Smooth muscle cell (in vitro differentiated cells): ENCODE measurements around the gene RBBP6. TPM values are rescaled to one million over a fixed set of nuclear protein-coding genes. Genes with fewer than 3 reads are reported as not detected.

Experiments
- DNase-seq: peaks from one replicate; lab custom pipeline; 2025; ENCODE audit not compliant: unreplicated experiment; lab: John Stamatoyannopoulos, UW
- H2AFZ ChIP-seq: fragments of 200-600 bp; sonication (generic); 2 replicates; pipeline ENCODE4 v1.6.0; 2016; ENCODE audit warnings: antibody characterized with exemption, low read depth, mild to moderate bottlenecking
- H3F3A ChIP-seq: fragments of 200-600 bp; sonication (generic); 2 replicates; pipeline ENCODE4 v1.6.0; 2017; ENCODE audit warnings: antibody characterized with exemption, low read depth
- H3K27ac ChIP-seq: fragments of 200-600 bp; sonication (generic); 2 replicates; pipeline ENCODE4 v1.5.1; 2016; ENCODE audit warnings: low read depth, mild to moderate bottlenecking
- H3K27me3 ChIP-seq: fragments of 200-600 bp; sonication (generic); 2 replicates; pipeline ENCODE4 v1.6.1; 2016; ENCODE audit warnings: low read depth, mild to moderate bottlenecking
- H3K36me3 ChIP-seq: fragments of 200-600 bp; sonication (generic); 2 replicates; pipeline ENCODE4 v1.5.1; 2016; ENCODE audit warnings: low read depth
- H3K4me1 ChIP-seq: fragments of 200-600 bp; sonication (generic); 2 replicates; pipeline ENCODE4 v1.5.1; 2016; ENCODE audit warnings: low read depth
- H3K4me2 ChIP-seq: fragments of 200-600 bp; sonication (generic); 2 replicates; pipeline ENCODE4 v1.6.0; 2016; ENCODE audit warnings: mild to moderate bottlenecking
- H3K4me3 ChIP-seq: fragments of 200-600 bp; sonication (generic); 2 replicates; pipeline ENCODE4 v1.5.1; 2016; ENCODE audit warnings: mild to moderate bottlenecking
- H3K79me2 ChIP-seq: fragments of 200-600 bp; sonication (generic); 2 replicates; pipeline ENCODE4 v1.6.0; 2016; ENCODE audit warnings: low read depth, mild to moderate bottlenecking
- H3K9ac ChIP-seq: fragments of 200-600 bp; sonication (generic); 2 replicates; pipeline ENCODE4 v1.6.0; 2016; ENCODE audit warnings: low read depth
- H3K9me3 ChIP-seq: fragments of 200-600 bp; sonication (generic); replicated peaks from 2 replicates; pipeline ENCODE4 v1.5.1; 2016; ENCODE audit warnings: low read depth
- H4K20me1 ChIP-seq: fragments of 200-600 bp; sonication (generic); 2 replicates; pipeline ENCODE4 v1.6.0; 2016; ENCODE audit warnings: low read depth
- WGBS: methylation state at CpG from one replicate; pipeline ENCODE4 v1.1.7; 2016; ENCODE audit warnings: low lambda C conversion rate; 5-methylcytosine and 5-hydroxymethylcytosine counted together
- polyA plus RNA-seq: library from polyadenylated mRNA; unstranded; fragments of >200 nt; fragmentation: Nextera tagmentation; extraction: Ambion mirVana; gene quantifications from 2 replicates; pipeline ENCODE4 v1.2.1, GENCODE V29; 2016
- total RNA-seq: library from RNA; depleted of rRNA; stranded (reverse); fragments of >200 nt; gene quantifications from 2 replicates; pipeline ENCODE4 v1.2.3, GENCODE V29; 2014
- TF ChIP-seq, protein P1 (sequence below): fragments of 200-600 bp; sonication (generic); IDR thresholded peaks from 2 replicates; pipeline ENCODE4 v1.5.1; 2017; ENCODE audit warnings: borderline replicate concordance, mild to moderate bottlenecking, antibody characterized with exemption; ENCODE audit not compliant: insufficient read depth, poor library complexity, severe bottlenecking

Gene RBBP6
- total and polyA plus RNA-seq, 2 experiments from 2014 or later: 40.4 to 70.2 TPM

DNA sequence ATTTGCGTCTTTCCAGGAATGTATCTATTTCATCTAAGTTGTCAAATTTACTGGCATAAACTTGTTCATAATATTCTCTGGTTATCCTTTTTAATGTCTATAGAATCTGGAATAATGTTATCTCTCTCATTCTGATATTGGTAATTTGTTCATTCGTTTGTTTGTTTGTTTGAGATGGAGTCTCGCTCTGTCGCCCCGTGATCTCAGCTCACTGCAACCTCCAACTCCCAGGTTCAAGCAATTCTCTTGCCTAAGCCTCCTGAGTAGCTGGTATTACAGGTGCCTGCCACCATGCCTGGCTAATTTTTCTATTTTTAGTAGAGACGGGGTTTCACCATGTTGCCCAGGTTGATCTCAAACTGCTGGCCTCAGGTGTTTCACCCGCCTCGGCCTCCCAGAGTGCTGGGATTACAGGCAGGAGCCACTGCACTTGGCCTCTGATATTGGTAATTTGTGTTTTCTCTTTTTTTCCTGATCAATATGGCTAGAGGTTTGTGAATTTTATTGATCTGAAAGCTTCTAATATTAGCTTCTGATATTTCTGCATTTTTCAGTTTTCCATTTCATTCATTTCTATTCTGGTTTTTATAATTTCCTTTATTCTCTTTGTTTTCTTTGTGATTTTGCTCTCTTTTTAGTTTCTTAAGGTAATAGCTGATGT lies 59.5 kb downstream of the RBBP6 start:
- Histone ChIP-seq H3K9ac (no peak overlapping the region), H3K79me2 (no peaks in the 10 kb centered on the region), H3K36me3 (no peaks in the 10 kb centered on the region), H4K20me1 (no peaks in the 10 kb centered on the region), H3K27ac (no peak overlapping the region), H2AFZ (no peak overlapping the region), H3K27me3 (no peaks in the 10 kb centered on the region), H3K4me2 (no peak overlapping the region), H3K4me3 (no peak overlapping the region), H3K4me1 (no peaks in the 10 kb centered on the region), H3F3A (no peaks in the 10 kb centered on the region), H3K9me3 (no peaks in the 10 kb centered on the region)
- 97% methylated on average over 8 of the region's 8 CpGs for WGBS
- DNase-seq: no peak
- TF ChIP-seq, protein P1, sequence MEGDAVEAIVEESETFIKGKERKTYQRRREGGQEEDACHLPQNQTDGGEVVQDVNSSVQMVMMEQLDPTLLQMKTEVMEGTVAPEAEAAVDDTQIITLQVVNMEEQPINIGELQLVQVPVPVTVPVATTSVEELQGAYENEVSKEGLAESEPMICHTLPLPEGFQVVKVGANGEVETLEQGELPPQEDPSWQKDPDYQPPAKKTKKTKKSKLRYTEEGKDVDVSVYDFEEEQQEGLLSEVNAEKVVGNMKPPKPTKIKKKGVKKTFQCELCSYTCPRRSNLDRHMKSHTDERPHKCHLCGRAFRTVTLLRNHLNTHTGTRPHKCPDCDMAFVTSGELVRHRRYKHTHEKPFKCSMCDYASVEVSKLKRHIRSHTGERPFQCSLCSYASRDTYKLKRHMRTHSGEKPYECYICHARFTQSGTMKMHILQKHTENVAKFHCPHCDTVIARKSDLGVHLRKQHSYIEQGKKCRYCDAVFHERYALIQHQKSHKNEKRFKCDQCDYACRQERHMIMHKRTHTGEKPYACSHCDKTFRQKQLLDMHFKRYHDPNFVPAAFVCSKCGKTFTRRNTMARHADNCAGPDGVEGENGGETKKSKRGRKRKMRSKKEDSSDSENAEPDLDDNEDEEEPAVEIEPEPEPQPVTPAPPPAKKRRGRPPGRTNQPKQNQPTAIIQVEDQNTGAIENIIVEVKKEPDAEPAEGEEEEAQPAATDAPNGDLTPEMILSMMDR: no peak

DNA sequence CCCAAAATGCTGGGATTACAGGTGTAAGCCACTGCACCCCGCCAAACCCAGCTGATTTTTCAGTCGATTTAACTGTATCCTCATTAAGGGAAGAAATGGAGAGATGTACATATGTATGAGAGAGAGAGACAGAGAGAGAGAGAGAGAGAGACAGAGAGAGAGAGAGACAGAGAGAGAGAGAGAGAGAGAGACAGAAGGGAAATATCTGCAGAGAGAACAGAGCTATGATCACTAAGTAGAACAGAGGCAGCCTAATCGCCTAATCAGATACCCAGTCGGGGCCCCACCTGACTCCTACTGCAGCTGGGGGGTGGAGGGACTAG lies 70.0 kb downstream of the RBBP6 start:
- Histone ChIP-seq H3K4me3 (peak overlapping the region; percentile 38), H3K36me3 (no peaks in the 10 kb centered on the region), H3K79me2 (no peaks in the 10 kb centered on the region), H4K20me1 (no peaks in the 10 kb centered on the region), H3K9ac (no peak overlapping the region), H3K4me2 (peak overlapping the region; percentile 87), H3K27ac (no peak overlapping the region), H3K9me3 (no peaks in the 10 kb centered on the region), H3K27me3 (peaks cover 35% of the 10 kb centered on the region), H3F3A (no peaks in the 10 kb centered on the region), H3K4me1 (peaks cover 4% of the 10 kb centered on the region), H2AFZ (no peak overlapping the region)
- no peak for DNase-seq
- WGBS: 44% methylated on average over 4 of the region's 4 CpGs
- TF ChIP-seq, protein P1: no peak

DNA sequence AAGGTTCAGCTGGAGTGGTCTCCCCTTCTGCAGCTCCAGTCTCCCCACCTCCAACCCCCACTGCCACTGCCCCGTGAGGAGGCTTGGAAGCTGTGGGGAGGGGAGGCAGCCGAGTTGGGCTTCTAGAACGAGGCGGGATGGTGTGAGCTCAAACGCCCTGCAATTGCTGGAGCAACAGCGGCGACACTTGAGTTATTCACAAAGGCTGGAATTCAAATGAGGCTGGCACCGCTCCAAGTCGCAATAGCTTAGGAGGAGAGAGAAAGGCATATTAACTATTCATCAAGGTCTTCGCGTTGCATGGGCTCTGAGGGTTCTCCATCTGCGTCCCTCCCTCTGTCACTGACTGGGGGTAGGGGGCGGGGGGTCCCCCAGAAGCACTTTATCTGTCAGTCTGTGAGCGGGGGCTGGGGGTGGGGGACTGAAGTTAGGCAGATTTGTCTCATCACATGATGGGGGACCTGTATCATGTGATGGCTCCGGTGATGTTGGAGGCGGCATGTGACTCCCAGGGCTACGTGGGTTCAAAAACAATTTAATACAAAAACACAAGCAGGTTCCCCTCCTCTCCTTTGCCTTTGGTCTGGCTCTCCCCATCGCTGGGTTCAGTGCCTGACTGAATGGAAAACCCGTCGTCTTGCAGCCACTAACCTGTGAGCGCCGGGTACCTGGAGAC lies 70.5 kb downstream of the RBBP6 start:
- peaks cover 4% of the 10 kb centered on the region for H3K4me1 ChIP-seq
- H3K36me3 ChIP-seq: no peaks in the 10 kb centered on the region
- H2AFZ ChIP-seq: peak overlapping the region; percentile 81
- peak overlapping the region; percentile 38 for H3K4me3 ChIP-seq
- H3K4me2 ChIP-seq: peak overlapping the region; percentile 87
- no peak overlapping the region for H3K27ac ChIP-seq
- H3K27me3 ChIP-seq: peaks cover 35% of the 10 kb centered on the region
- H3K9ac ChIP-seq: no peak overlapping the region
- no peaks in the 10 kb centered on the region for H3K9me3 ChIP-seq
- no peaks in the 10 kb centered on the region for H4K20me1 ChIP-seq
- WGBS: 5% methylated on average over 20 of the region's 22 CpGs
- DNase-seq: peak; percentile 16
- no peaks in the 10 kb centered on the region for H3K79me2 ChIP-seq
- TF ChIP-seq, protein P1: no peak
- no peaks in the 10 kb centered on the region for H3F3A ChIP-seq

DNA sequence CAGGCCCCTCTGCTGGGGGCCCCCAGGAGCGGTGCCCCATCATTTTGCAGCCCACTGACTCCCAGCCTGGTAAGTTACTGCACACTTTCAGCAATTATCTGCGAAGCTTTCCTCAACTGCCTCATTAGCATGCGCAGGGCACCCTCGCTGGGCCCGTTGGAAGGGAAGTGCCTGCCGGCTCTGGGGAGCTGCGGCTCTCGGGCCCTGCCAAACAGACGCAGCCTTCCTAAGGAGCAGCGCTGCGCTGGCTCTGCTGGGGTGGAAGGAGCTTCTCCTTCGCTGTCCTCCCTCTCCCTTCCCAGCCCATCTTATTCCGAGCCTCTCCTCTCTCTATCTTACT lies 71.0 kb downstream of the RBBP6 start:
- no peaks in the 10 kb centered on the region for H3K36me3 ChIP-seq
- H4K20me1 ChIP-seq: no peaks in the 10 kb centered on the region
- TF ChIP-seq, protein P1: no peak
- no peaks in the 10 kb centered on the region for H3K79me2 ChIP-seq
- H3K27ac ChIP-seq: no peak overlapping the region
- H3K4me2 ChIP-seq: peak overlapping the region; percentile 87
- H2AFZ ChIP-seq: peak overlapping the region; percentile 81
- peaks cover 4% of the 10 kb centered on the region for H3K4me1 ChIP-seq
- H3F3A ChIP-seq: no peaks in the 10 kb centered on the region
- WGBS: 6% methylated on average over 13 of the region's 13 CpGs
- peak overlapping the region; percentile 38 for H3K4me3 ChIP-seq
- H3K9me3 ChIP-seq: no peaks in the 10 kb centered on the region
- peaks cover 35% of the 10 kb centered on the region for H3K27me3 ChIP-seq
- no peak overlapping the region for H3K9ac ChIP-seq
- DNase-seq: peak; percentile 16
